Peyer's patch (tissue), 4 donors: Measurements from ENCODE around the gene AGAP5. TPM values are rescaled to one million over a fixed set of nuclear protein-coding genes. Genes with fewer than 3 reads are reported as not detected.
"Not testable (repeated sequence)": the region's sequence is repeated elsewhere in the genome, so short reads cannot be mapped to it uniquely, and the experiment has no call there.

Experiments used
- DNase-seq, 3 donors: peaks; one replicate each; pipeline ENCODE4 v3.0.0-alpha.2; 2017 to 2019
- H3K27ac ChIP-seq, 4 donors: fragments of 200-600 bp; sonication (generic); one replicate each; pipeline ENCODE4 v1.5.1; 2016 to 2019
- H3K27me3 ChIP-seq, 2 donors: fragments of 200-600 bp; sonication (generic); one replicate each; pipeline ENCODE4 v1.5.1; 2019
- H3K36me3 ChIP-seq, 3 donors: fragments of 200-600 bp; sonication (generic); one replicate each; pipeline ENCODE4 v1.5.1; 2016 to 2019
- H3K4me1 ChIP-seq, 4 donors: fragments of 200-600 bp; sonication (generic); one replicate each; pipeline ENCODE4 v1.5.1; 2016 to 2019
- H3K4me3 ChIP-seq, 4 donors: fragments of 200-600 bp; sonication (generic); 1 replicate in 3 of 4; 2 replicates in 1 of 4; pipeline ENCODE4 v1.5.1; 2016 to 2019; ENCODE audit warnings: mild to moderate bottlenecking in 1 of 4
- H3K9me3 ChIP-seq, 4 donors: fragments of 200-600 bp; sonication (generic); one replicate each; pipeline ENCODE4 v1.5.1; 2016 to 2019; ENCODE audit warnings: mild to moderate bottlenecking in 1 of 4
- CTCF ChIP-seq, 6 experiments: fragments of 450-650 bp in 4 of 6; fragments of 200-600 bp in 2 of 6; sonication (generic) in 1 of 6; IDR thresholded peaks; one replicate each; pipeline ENCODE4 v1.5.1; 2017 to 2019; ENCODE audit warnings: antibody characterized with exemption in 6 of 6, mild to moderate bottlenecking in 3 of 6, moderate library complexity in 1 of 6
- POLR2A ChIP-seq, 2 donors: fragments of 450-650 bp; IDR thresholded peaks; one replicate each; pipeline ENCODE4 v1.5.1; 2017; ENCODE audit warnings: antibody characterized with exemption in 2 of 2, mild to moderate bottlenecking in 2 of 2, moderate library complexity in 2 of 2
- total RNA-seq, 4 donors: library from RNA; depleted of rRNA; stranded (reverse); fragments of >200 nt; gene quantifications; one replicate each; pipeline ENCODE4 v1.1.0, GENCODE V29; 2016

Gene AGAP5
- total RNA-seq, 4 donors from 2014 or later: 11.6 to 23.3 (median 16.1) TPM

- Histone ChIP-seq H3K27ac (peak overlapping the region; percentile 78 to 93 (median 88)), H3K4me1 (peaks cover 0 to 14% (median 0%) of the 10 kb centered on the region in 4 donors), H3K4me3 (peak overlapping the region; percentile 67 to 79 (median 74)), H3K9me3 (no peaks in the 10 kb centered on the region), H3K36me3 (peaks cover 0 to 42% (median 0%) of the 10 kb centered on the region in 3 donors), H3K27me3 (no peaks in the 10 kb centered on the region)
- TF ChIP-seq POLR2A (IDR thresholded peaks at IDR 0.05) (peak; percentile 35 to 57), CTCF (IDR thresholded peaks at IDR 0.05) (no peak)
- peak; percentile 86 to 94 (median 93) for DNase-seq
Observed at GRCh38 chr10:73730153-73730906, 32.4 kb upstream of the AGAP5 start.

- Histone ChIP-seq H3K4me1 (peaks cover 0 to 12% (median 0%) of the 10 kb centered on the region in 4 donors), H3K27ac (peak overlapping the region; percentile 78 to 93 (median 88)), H3K36me3 (peaks cover 0 to 45% (median 0%) of the 10 kb centered on the region in 3 donors), H3K4me3 (peak overlapping the region; percentile 67 to 79 (median 74))
- DNase-seq, H3K27me3 ChIP-seq, H3K9me3 ChIP-seq: not testable (repeated sequence)
Observed at GRCh38 chr10:73729781-73730152, 31.9 kb upstream of the AGAP5 start.

- Histone ChIP-seq H3K27me3 (no peaks in the 10 kb centered on the region), H3K27ac (no peak overlapping the region), H3K4me3 (no peak overlapping the region), H3K9me3 (no peaks in the 10 kb centered on the region), H3K36me3 (peaks cover 0 to 73% (median 0%) of the 10 kb centered on the region in 3 donors), H3K4me1 (no peaks in the 10 kb centered on the region)
- TF ChIP-seq CTCF (IDR thresholded peaks at IDR 0.05) (no peak), POLR2A (IDR thresholded peaks at IDR 0.05) (no peak)
- no peak for DNase-seq
Observed at GRCh38 chr10:73723516-73723915, 25.6 kb upstream of the AGAP5 start.

GRCh38 chr10:73720561-73720960 lies 22.7 kb upstream of the AGAP5 start:
- peaks cover 0 to 83% (median 0%) of the 10 kb centered on the region in 3 donors for H3K36me3 ChIP-seq
- not testable (repeated sequence) for DNase-seq, H3K4me3 ChIP-seq, H3K27me3 ChIP-seq, H3K9me3 ChIP-seq, H3K4me1 ChIP-seq, H3K27ac ChIP-seq

- Histone ChIP-seq H3K27ac (peak overlapping the region in 1 of 4 donors; percentile 31), H3K9me3 (no peaks in the 10 kb centered on the region), H3K4me1 (no peaks in the 10 kb centered on the region), H3K4me3 (no peak overlapping the region), H3K36me3 (peaks cover 0 to 74% (median 0%) of the 10 kb centered on the region in 3 donors), H3K27me3 (no peaks in the 10 kb centered on the region)
- no peak for DNase-seq
- TF ChIP-seq POLR2A (IDR thresholded peaks at IDR 0.05) (no peak), CTCF (IDR thresholded peaks at IDR 0.05) (no peak)
Observed at GRCh38 chr10:73717556-73717955, 19.6 kb upstream of the AGAP5 start.

- Histone ChIP-seq H3K36me3 (peaks cover 0 to 66% (median 0%) of the 10 kb centered on the region in 3 donors), H3K4me3 (no peak overlapping the region), H3K27me3 (no peaks in the 10 kb centered on the region), H3K4me1 (no peaks in the 10 kb centered on the region), H3K9me3 (no peaks in the 10 kb centered on the region), H3K27ac (no peak overlapping the region)
- DNase-seq: no peak
- TF ChIP-seq CTCF (IDR thresholded peaks at IDR 0.05) (no peak), POLR2A (IDR thresholded peaks at IDR 0.05) (no peak)
Observed at GRCh38 chr10:73716251-73716650, 18.3 kb upstream of the AGAP5 start.

GRCh38 chr10:73715179-73716156 lies 17.6 kb upstream of the AGAP5 start:
- not testable (repeated sequence) for H3K9me3 ChIP-seq, H3K4me1 ChIP-seq
- H3K36me3 ChIP-seq: peaks cover 0 to 61% (median 0%) of the 10 kb centered on the region in 3 donors

GRCh38 chr10:73714483-73714882 lies 16.6 kb upstream of the AGAP5 start:
- DNase-seq, H3K27ac ChIP-seq, H3K27me3 ChIP-seq, H3K9me3 ChIP-seq, H3K4me1 ChIP-seq, H3K4me3 ChIP-seq: not testable (repeated sequence)
- H3K36me3 ChIP-seq: peaks cover 0 to 51% (median 0%) of the 10 kb centered on the region in 3 donors

More at GRCh38 chr10:73715179-73716156, 17.6 kb upstream of the AGAP5 start:
- not testable (repeated sequence) for H3K4me3 ChIP-seq, DNase-seq, H3K27me3 ChIP-seq, H3K27ac ChIP-seq

GRCh38 chr10:73713912-73714311 lies 16.0 kb upstream of the AGAP5 start:
- H3K27me3 ChIP-seq, H3K27ac ChIP-seq, H3K4me3 ChIP-seq, DNase-seq, H3K9me3 ChIP-seq, H3K4me1 ChIP-seq: not testable (repeated sequence)
- H3K36me3 ChIP-seq: peaks cover 0 to 46% (median 0%) of the 10 kb centered on the region in 3 donors
